ENCODE data around the gene NPY4R2.
"Not testable (repeated sequence)": the region's sequence is repeated elsewhere in the genome, so short reads cannot be mapped to it uniquely, and the experiment has no call there.

Gene NPY4R2

GRCh38 chr10:47932824-47933223 lies 14.4 kb downstream of the NPY4R2 start:
- not testable (repeated sequence) for DNase-seq (ENCODE audit: low read depth, low spot score)

GRCh38 chr10:47933462-47933861 lies 15.0 kb downstream of the NPY4R2 start:
- not testable (repeated sequence) for DNase-seq (ENCODE audit: low read depth, low spot score)

GRCh38 chr10:47936772-47937228 lies 18.3 kb downstream of the NPY4R2 start:
- not testable (repeated sequence) for DNase-seq (ENCODE audit: low read depth, low spot score)

- not testable (repeated sequence) for DNase-seq (ENCODE audit: low read depth, low spot score)
Measured at GRCh38 chr10:47937634-47938033, 19.2 kb downstream of the NPY4R2 start.

GRCh38 chr10:47940821-47941220 lies 22.4 kb downstream of the NPY4R2 start:
- not testable (repeated sequence) for DNase-seq (ENCODE audit: low read depth, low spot score)

- not testable (repeated sequence) for DNase-seq (ENCODE audit: low read depth, low spot score)
Measured at GRCh38 chr10:47941379-47941778, 22.9 kb downstream of the NPY4R2 start.

GRCh38 chr10:47942351-47943019 lies 24.0 kb downstream of the NPY4R2 start:
- not testable (repeated sequence) for DNase-seq (ENCODE audit: low read depth, low spot score)

GRCh38 chr10:47943328-47943727 lies 24.9 kb downstream of the NPY4R2 start:
- not testable (repeated sequence) for DNase-seq (ENCODE audit: low read depth, low spot score)

- not testable (repeated sequence) for DNase-seq (ENCODE audit: low read depth, low spot score)
Measured at GRCh38 chr10:47947424-47947823, 29.0 kb downstream of the NPY4R2 start.

- DNase-seq (ENCODE audit: low read depth, low spot score), result not testable (repeated sequence)
Measured at GRCh38 chr10:47957158-47957557, 38.7 kb downstream of the NPY4R2 start.

GRCh38 chr10:47959677-47960076 lies 41.2 kb downstream of the NPY4R2 start:
- DNase-seq (ENCODE audit: low read depth, low spot score), result not testable (repeated sequence)

GRCh38 chr10:47960699-47961098 lies 42.2 kb downstream of the NPY4R2 start:
- DNase-seq (ENCODE audit: low read depth, low spot score), result not testable (repeated sequence)

- not testable (repeated sequence) for DNase-seq (ENCODE audit: low read depth, low spot score)
Measured at GRCh38 chr10:47962785-47963184, 44.3 kb downstream of the NPY4R2 start.

- DNase-seq (ENCODE audit: low read depth, low spot score), result not testable (repeated sequence)
Measured at GRCh38 chr10:47964280-47965063, 46.0 kb downstream of the NPY4R2 start.

GRCh38 chr10:47968988-47969387 lies 50.5 kb downstream of the NPY4R2 start:
- not testable (repeated sequence) for DNase-seq (ENCODE audit: low read depth, low spot score)

- DNase-seq (ENCODE audit: low read depth, low spot score), result not testable (repeated sequence)
Measured at GRCh38 chr10:47970047-47970446, 51.6 kb downstream of the NPY4R2 start.

- DNase-seq (ENCODE audit: low read depth, low spot score), result not testable (repeated sequence)
Measured at GRCh38 chr10:47971598-47971997, 53.1 kb downstream of the NPY4R2 start.

- not testable (repeated sequence) for DNase-seq (ENCODE audit: low read depth, low spot score)
Measured at GRCh38 chr10:47972077-47972476, 53.6 kb downstream of the NPY4R2 start.
